Endothelial cell of umbilical vein (primary cell): ENCODE data around the gene METRNL.

ENCODE experiments used
- CTCF ChIP-seq, 2 donors: IDR thresholded peaks; 1 replicate in 1 of 2; 2 replicates in 1 of 2; pipeline ENCODE4 v1.5.1; 2011; ENCODE audit warnings: low read length in 2 of 2, mild to moderate bottlenecking in 2 of 2, moderate library complexity in 2 of 2, control low read depth in 1 of 2, inconsistent platforms in 1 of 2, low read depth in 1 of 2; ENCODE audit not compliant: insufficient read depth in 1 of 2; ENCODE audit errors: extremely low read depth in 1 of 2
- EZH2 ChIP-seq: IDR thresholded peaks from 2 replicates; pipeline ENCODE4 v1.6.1; 2012; ENCODE audit warnings: borderline replicate concordance, low read depth, mild to moderate bottlenecking, moderate library complexity, low read length, inconsistent platforms; ENCODE audit not compliant: severe bottlenecking
- JUN ChIP-seq: IDR thresholded peaks from 2 replicates; pipeline ENCODE4 v1.6.1; 2011; ENCODE audit warnings: borderline replicate concordance, low read depth; ENCODE audit not compliant: insufficient read length, insufficient read depth
- MAX ChIP-seq: IDR thresholded peaks from 2 replicates; pipeline ENCODE4 v1.6.1; 2011; ENCODE audit not compliant: insufficient read depth, insufficient read length
- MYC ChIP-seq: IDR thresholded peaks from one replicate; pipeline ENCODE4 v1.6.1; 2011; ENCODE audit warnings: mild to moderate bottlenecking, low read depth, low read length
- POLR2A ChIP-seq: IDR thresholded peaks from 2 replicates; pipeline ENCODE4 v1.6.1; 2012; ENCODE audit warnings: low read depth, mild to moderate bottlenecking, control low read depth, low read length
- POLR2AphosphoS5 ChIP-seq: IDR thresholded peaks from 2 replicates; pipeline ENCODE4 v1.6.1; 2012; ENCODE audit warnings: low read depth, mild to moderate bottlenecking, control low read depth, low read length, moderate library complexity; ENCODE audit not compliant: insufficient read depth

GRCh38 chr17:83135692-83136091 is 56.3 kb downstream of the METRNL start:
- TF ChIP-seq CTCF (IDR thresholded peaks at IDR 0.05; ENCODE audit: extremely low read depth in 1 of 2, insufficient read depth in 1 of 2, low read depth in 1 of 2, low read length in 2 of 2) (no peak), POLR2AphosphoS5 (no peak), EZH2 (no peak), MAX (no peak), POLR2A (no peak), MYC (no peak), JUN (no peak)
